Measurements from ENCODE around the gene KRT72. TPM values are rescaled to one million over a fixed set of nuclear protein-coding genes. Genes with fewer than 3 reads are reported as not detected.

The KRT72 gene
- total and polyA plus RNA-seq, 5 donors from 2014 or later = 0.13 to 1.3 TPM; not detected in 3

DNA sequence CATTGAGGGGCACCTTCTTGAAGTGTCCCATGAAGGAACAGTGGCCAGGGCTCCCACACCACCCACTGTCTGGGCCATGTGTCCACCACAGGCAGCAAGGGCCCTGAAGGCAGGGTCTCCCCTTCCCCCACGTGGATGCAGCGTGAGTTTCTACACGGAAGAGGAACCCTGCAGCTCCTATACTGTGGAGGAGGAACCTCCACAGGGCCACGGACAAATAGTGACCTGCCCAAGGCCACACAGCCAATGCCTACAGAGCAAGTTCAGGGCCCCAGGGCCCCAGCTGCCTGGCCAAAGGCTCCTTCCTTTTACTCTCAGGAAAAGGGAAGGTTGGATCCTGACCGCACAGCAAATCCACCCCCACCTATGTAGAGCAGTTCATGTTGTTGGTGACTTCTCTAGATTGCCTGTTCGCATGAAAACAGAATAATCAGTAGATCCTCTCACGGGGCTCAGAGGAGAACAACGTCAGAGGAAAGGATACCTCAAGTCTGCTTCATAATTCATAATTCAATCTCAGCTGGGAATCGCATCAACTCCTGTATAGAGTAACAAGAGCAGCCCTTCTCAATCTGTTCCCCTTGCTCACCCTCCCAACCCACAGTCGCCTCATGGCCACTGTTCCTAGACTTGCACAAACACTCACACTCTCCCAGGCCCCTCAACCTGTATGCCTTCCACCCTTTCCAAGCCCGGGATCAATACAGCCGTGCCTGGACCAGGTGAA lies 28.2 kb upstream of the KRT72 start:
- H3K4me3 Mint-ChIP-seq = peak overlapping the region in 1 of 4 donors; percentile 74

DNA sequence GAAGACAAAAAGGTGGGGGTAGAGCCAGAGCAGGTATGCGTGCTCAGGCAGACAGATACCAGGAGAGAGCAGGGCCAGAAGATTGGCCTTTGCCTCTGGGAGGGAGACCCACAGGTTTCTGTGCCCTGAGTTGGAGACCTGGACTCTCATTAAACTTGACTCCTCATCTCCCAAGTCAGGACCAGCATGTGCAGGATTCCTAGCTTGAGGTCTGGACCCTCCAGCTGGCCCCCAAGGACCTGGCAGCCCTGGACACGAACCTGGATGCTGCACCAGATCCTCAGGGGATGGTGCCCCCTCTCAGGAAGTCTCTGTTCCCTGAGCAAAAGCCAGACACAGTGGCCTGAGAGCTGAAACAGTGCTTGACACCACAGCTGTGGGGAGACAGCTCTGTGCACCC lies 27.6 kb upstream of the KRT72 start:
- H3K4me1 Mint-ChIP-seq = peaks cover 0 to 45% (median 5%) of the 10 kb centered on the region in 4 donors
- Histone ChIP-seq H3K36me3 (ENCODE audit: control insufficient read depth, insufficient read depth, low read length) (no peaks in the 10 kb centered on the region), H3K4me3 (ENCODE audit: low read depth, low read length) (no peak overlapping the region)

More for the DNA sequence above, 28.2 kb upstream of the KRT72 start:
- Mint-ChIP-seq H3K36me3 (no peaks in the 10 kb centered on the region), H3K4me1 (peaks cover 0 to 50% (median 5%) of the 10 kb centered on the region in 4 donors), H3K9me3 (peaks cover 0 to 2% (median 0%) of the 10 kb centered on the region in 7 donors), H3K27me3 (peaks cover 15% of the 10 kb centered on the region), H3K27ac (peak overlapping the region in 1 of 3 donors; percentile 89)
- no peak overlapping the region for H3K27ac ChIP-seq (ENCODE audit: insufficient read depth, low read length, poor library complexity, severe bottlenecking)
- H3K9me3 ChIP-seq (ENCODE audit: control insufficient read depth in 2 of 2, low read length in 2 of 2) = no peaks in the 10 kb centered on the region
- DNase-seq (no peak), ATAC-seq (ENCODE audit: low read depth in 2 of 2) (no peak)
- H3K4me3 ChIP-seq (ENCODE audit: low read depth, low read length) = no peak overlapping the region
- peaks cover 3% of the 10 kb centered on the region for H3K4me1 ChIP-seq (ENCODE audit: control insufficient read depth, insufficient read depth, low read length, poor library complexity, severe bottlenecking)
- H3K27me3 ChIP-seq (ENCODE audit: control insufficient read depth, insufficient read depth, low read length) = no peaks in the 10 kb centered on the region
- no peaks in the 10 kb centered on the region for H3K36me3 ChIP-seq (ENCODE audit: control insufficient read depth, insufficient read depth, low read length)

DNA sequence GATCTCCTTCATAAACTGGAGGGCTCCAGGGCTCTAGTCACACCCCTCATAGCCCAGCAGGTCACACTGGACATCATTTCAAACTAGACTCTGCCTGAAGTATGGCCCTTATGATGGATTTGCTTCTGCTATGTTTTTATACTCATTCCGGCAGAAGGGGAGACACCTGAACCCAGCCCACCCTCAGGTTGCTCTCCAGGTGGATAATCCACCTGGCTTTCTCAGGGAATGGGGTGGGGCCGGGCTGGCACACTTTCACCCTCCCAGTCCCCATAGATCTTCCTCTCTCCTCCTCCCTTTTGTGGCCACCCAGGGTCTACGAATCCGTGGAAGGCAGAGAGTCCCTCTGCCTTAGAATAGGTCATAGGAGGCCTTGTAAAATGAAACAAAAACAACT lies 26.8 kb upstream of the KRT72 start:
- no peak for ATAC-seq (ENCODE audit: low read depth in 2 of 2)

More for the DNA sequence above, 27.6 kb upstream of the KRT72 start:
- Histone ChIP-seq H3K4me1 (ENCODE audit: control insufficient read depth, insufficient read depth, low read length, poor library complexity, severe bottlenecking) (peaks cover 3% of the 10 kb centered on the region), H3K27ac (ENCODE audit: insufficient read depth, low read length, poor library complexity, severe bottlenecking) (no peak overlapping the region), H3K9me3 (ENCODE audit: control insufficient read depth in 2 of 2, low read length in 2 of 2) (no peaks in the 10 kb centered on the region), H3K27me3 (ENCODE audit: control insufficient read depth, insufficient read depth, low read length) (no peaks in the 10 kb centered on the region)
- no peak overlapping the region for H3K27ac Mint-ChIP-seq
- H3K27me3 Mint-ChIP-seq = peaks cover 9% of the 10 kb centered on the region
- no peaks in the 10 kb centered on the region for H3K36me3 Mint-ChIP-seq
- DNase-seq (no peak), ATAC-seq (ENCODE audit: low read depth in 2 of 2) (no peak)
- peak overlapping the region in 1 of 4 donors; percentile 74 for H3K4me3 Mint-ChIP-seq
- H3K9me3 Mint-ChIP-seq = peaks cover 0 to 1% (median 0%) of the 10 kb centered on the region in 7 donors

DNA sequence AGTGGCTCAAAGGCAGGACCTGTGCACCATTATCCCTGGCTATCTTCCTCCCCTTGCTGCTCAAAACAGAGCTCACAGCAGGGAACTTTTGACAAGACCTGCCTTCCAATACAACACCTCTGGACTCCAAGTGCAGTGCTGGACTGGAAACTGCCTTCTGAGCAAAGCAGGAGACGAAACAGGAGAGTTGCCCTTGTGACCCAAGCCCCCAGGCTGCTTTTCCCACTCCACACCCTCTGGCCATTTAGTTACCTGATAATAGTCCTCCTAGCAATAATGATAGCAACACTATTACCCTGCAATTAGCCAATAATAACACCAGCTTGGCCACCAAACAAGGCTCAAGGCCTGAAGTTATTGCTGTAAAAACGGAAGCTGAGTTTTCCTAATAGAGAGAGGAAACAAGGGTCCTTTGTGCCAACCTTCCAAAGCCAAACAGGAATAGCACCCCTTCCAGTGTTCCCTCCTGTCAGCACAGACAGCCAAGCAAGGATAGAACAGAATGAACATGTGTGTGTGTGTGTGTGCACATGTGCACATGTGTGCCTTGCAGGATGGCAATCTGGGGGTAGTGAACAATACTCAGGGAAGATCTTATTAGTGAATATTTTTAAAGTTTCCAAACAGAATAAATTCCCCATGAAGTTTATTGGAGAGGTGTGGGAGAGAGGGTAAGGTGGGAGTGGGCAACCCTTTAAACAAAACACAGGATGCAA lies 26.3 kb upstream of the KRT72 start:
- Mint-ChIP-seq H3K4me1 (peaks cover 0 to 32% (median 4%) of the 10 kb centered on the region in 4 donors), H3K9me3 (peaks cover 0 to 2% (median 0%) of the 10 kb centered on the region in 7 donors), H3K27ac (no peak overlapping the region), H3K36me3 (no peaks in the 10 kb centered on the region), H3K27me3 (peaks cover 15% of the 10 kb centered on the region), H3K4me3 (no peak overlapping the region)
- no peak overlapping the region for H3K4me3 ChIP-seq (ENCODE audit: low read depth, low read length)
- no peak overlapping the region for H3K27ac ChIP-seq (ENCODE audit: insufficient read depth, low read length, poor library complexity, severe bottlenecking)
- DNase-seq (no peak), ATAC-seq (ENCODE audit: low read depth in 2 of 2) (no peak)
- no peaks in the 10 kb centered on the region for H3K9me3 ChIP-seq (ENCODE audit: control insufficient read depth in 2 of 2, low read length in 2 of 2)
- H3K36me3 ChIP-seq (ENCODE audit: control insufficient read depth, insufficient read depth, low read length) = no peaks in the 10 kb centered on the region
- H3K27me3 ChIP-seq (ENCODE audit: control insufficient read depth, insufficient read depth, low read length) = no peaks in the 10 kb centered on the region
- peaks cover 3% of the 10 kb centered on the region for H3K4me1 ChIP-seq (ENCODE audit: control insufficient read depth, insufficient read depth, low read length, poor library complexity, severe bottlenecking)

More for the DNA sequence above, 26.8 kb upstream of the KRT72 start:
- H3K4me3 ChIP-seq (ENCODE audit: low read depth, low read length) = no peak overlapping the region
- H3K27ac Mint-ChIP-seq = no peak overlapping the region
- no peak overlapping the region for H3K27ac ChIP-seq (ENCODE audit: insufficient read depth, low read length, poor library complexity, severe bottlenecking)
- no peaks in the 10 kb centered on the region for H3K36me3 ChIP-seq (ENCODE audit: control insufficient read depth, insufficient read depth, low read length)
- H3K36me3 Mint-ChIP-seq = no peaks in the 10 kb centered on the region
- H3K27me3 ChIP-seq (ENCODE audit: control insufficient read depth, insufficient read depth, low read length) = no peaks in the 10 kb centered on the region
- peaks cover 10% of the 10 kb centered on the region for H3K27me3 Mint-ChIP-seq
- H3K4me3 Mint-ChIP-seq = peak overlapping the region in 2 of 4 donors; percentile 0 to 21
- peaks cover 0 to 38% (median 4%) of the 10 kb centered on the region in 4 donors for H3K4me1 Mint-ChIP-seq
- peaks cover 0 to 1% (median 0%) of the 10 kb centered on the region in 7 donors for H3K9me3 Mint-ChIP-seq
- H3K9me3 ChIP-seq (ENCODE audit: control insufficient read depth in 2 of 2, low read length in 2 of 2) = no peaks in the 10 kb centered on the region
- no peak for DNase-seq
- H3K4me1 ChIP-seq (ENCODE audit: control insufficient read depth, insufficient read depth, low read length, poor library complexity, severe bottlenecking) = peaks cover 3% of the 10 kb centered on the region

DNA sequence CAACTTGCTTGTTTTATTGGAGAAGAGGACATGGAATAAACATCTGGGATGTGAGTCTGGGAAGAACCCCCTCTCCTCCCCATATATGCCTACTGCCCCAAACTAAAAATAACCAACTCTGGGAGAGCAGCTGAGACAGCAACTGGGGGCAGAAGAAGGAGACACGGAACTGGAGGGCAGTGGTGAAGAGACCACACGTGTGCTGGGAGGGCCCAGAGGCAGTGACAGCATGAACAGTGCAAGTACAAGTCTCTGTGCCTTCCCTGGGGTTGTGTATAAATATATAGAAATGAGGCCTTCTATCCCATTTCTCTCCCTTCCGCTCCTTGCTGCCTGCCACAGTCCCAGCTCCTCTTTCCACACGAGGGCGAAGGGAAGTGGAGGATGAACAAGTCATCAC lies 21.1 kb upstream of the KRT72 start:
- H3K36me3 Mint-ChIP-seq = no peaks in the 10 kb centered on the region
- H3K4me1 Mint-ChIP-seq = peaks cover 0 to 14% (median 1%) of the 10 kb centered on the region in 4 donors
- no peak overlapping the region for H3K4me3 Mint-ChIP-seq
- no peaks in the 10 kb centered on the region for H3K36me3 ChIP-seq (ENCODE audit: control insufficient read depth, insufficient read depth, low read length)
- H3K9me3 ChIP-seq (ENCODE audit: control insufficient read depth in 2 of 2, low read length in 2 of 2) = no peaks in the 10 kb centered on the region
- no peak overlapping the region for H3K27ac ChIP-seq (ENCODE audit: insufficient read depth, low read length, poor library complexity, severe bottlenecking)
- H3K4me3 ChIP-seq (ENCODE audit: low read depth, low read length) = no peak overlapping the region
- peaks cover 18% of the 10 kb centered on the region for H3K27me3 Mint-ChIP-seq
- no peak for ATAC-seq (ENCODE audit: low read depth in 2 of 2)
- no peak for DNase-seq
- H3K4me1 ChIP-seq (ENCODE audit: control insufficient read depth, insufficient read depth, low read length, poor library complexity, severe bottlenecking) = no peaks in the 10 kb centered on the region
- H3K27me3 ChIP-seq (ENCODE audit: control insufficient read depth, insufficient read depth, low read length) = peaks cover 3% of the 10 kb centered on the region
- peaks cover 0 to 2% (median 0%) of the 10 kb centered on the region in 7 donors for H3K9me3 Mint-ChIP-seq
- peak overlapping the region in 1 of 3 donors; percentile 3 for H3K27ac Mint-ChIP-seq

DNA sequence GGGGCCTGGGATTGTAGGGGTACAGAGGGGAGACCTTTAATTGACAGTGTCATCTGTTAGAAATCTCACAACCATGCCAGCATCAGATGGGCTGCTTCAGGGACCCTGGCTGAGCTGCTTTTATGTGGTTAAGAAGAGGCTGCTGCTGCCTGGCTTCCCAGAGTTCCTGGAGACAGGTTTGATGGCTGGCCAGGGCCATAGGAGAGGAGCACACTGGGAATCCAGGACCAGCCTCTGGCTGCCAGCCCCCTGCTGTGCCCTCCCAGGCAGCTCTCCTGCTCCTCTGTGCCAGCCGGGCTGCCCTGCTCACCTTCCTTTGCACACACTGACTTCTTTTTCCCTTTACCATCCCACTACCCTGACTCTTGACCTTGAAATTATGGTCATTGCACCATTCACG lies 17.6 kb upstream of the KRT72 start:
- peaks cover 0 to 44% (median 2%) of the 10 kb centered on the region in 4 donors for H3K4me1 Mint-ChIP-seq
- H3K4me1 ChIP-seq (ENCODE audit: control insufficient read depth, insufficient read depth, low read length, poor library complexity, severe bottlenecking) = peaks cover 6% of the 10 kb centered on the region

DNA sequence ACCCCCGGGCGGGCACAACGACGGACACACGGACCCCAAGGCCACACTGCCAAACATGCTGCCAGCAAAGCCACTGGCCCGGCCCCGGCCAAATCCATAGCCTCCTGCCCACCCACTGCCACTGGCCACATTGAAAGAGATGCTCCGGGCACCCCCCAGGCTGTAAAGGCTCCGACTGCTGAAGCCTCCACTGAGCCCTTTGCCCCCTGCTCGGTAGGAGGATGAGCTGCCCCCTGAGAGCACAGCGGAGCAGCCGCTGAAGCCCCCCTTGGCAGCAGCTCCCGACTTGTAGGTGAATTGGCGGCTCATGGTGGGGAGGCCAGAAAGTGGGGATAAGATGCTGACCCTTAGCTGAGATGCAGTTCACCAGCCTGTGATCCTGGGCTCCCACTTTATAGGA lies 17.0 kb upstream of the KRT72 start, which contains the start of gene KRT73:
Gene KRT73, minus strand, starts transcription at position 344 of the 400 bp plus-strand sequence. Its CDS starts 35 bp downstream, at position 309.
- no peaks in the 10 kb centered on the region for H3K9me3 ChIP-seq (ENCODE audit: control insufficient read depth in 2 of 2, low read length in 2 of 2)
- no peak within 1 kb of the TSS for H3K27ac ChIP-seq (ENCODE audit: insufficient read depth, low read length, poor library complexity, severe bottlenecking)
- ATAC-seq (ENCODE audit: low read depth in 2 of 2) (no peak), DNase-seq (no peak)
- H3K27me3 Mint-ChIP-seq = peaks cover 22% of the 10 kb centered on the region
- H3K4me3 ChIP-seq (ENCODE audit: low read depth, low read length) = no peak within 1 kb of the TSS
- H3K4me1 Mint-ChIP-seq = peaks cover 0 to 50% (median 4%) of the 10 kb centered on the region in 4 donors
- no peak within 1 kb of the TSS for H3K4me3 Mint-ChIP-seq
- peaks cover 0 to 2% (median 0%) of the 10 kb centered on the region in 7 donors for H3K9me3 Mint-ChIP-seq
- H3K4me1 ChIP-seq (ENCODE audit: control insufficient read depth, insufficient read depth, low read length, poor library complexity, severe bottlenecking) = peaks cover 6% of the 10 kb centered on the region
- H3K27ac Mint-ChIP-seq = peak within 1 kb of the TSS in 1 of 3 donors; percentile 34
- H3K36me3 ChIP-seq (ENCODE audit: control insufficient read depth, insufficient read depth, low read length) = no peaks in the 10 kb centered on the region
- no peaks in the 10 kb centered on the region for H3K36me3 Mint-ChIP-seq
- peaks cover 3% of the 10 kb centered on the region for H3K27me3 ChIP-seq (ENCODE audit: control insufficient read depth, insufficient read depth, low read length)

More for the DNA sequence above, 17.6 kb upstream of the KRT72 start:
- Histone ChIP-seq H3K27ac (ENCODE audit: insufficient read depth, low read length, poor library complexity, severe bottlenecking) (no peak overlapping the region), H3K4me3 (ENCODE audit: low read depth, low read length) (no peak overlapping the region), H3K27me3 (ENCODE audit: control insufficient read depth, insufficient read depth, low read length) (peaks cover 3% of the 10 kb centered on the region), H3K9me3 (ENCODE audit: control insufficient read depth in 2 of 2, low read length in 2 of 2) (no peaks in the 10 kb centered on the region), H3K36me3 (ENCODE audit: control insufficient read depth, insufficient read depth, low read length) (no peaks in the 10 kb centered on the region)
- ATAC-seq (ENCODE audit: low read depth in 2 of 2) (no peak), DNase-seq (no peak)
- peaks cover 19% of the 10 kb centered on the region for H3K27me3 Mint-ChIP-seq
- H3K36me3 Mint-ChIP-seq = no peaks in the 10 kb centered on the region
- H3K27ac Mint-ChIP-seq = peak overlapping the region in 1 of 3 donors; percentile 34
- no peak overlapping the region for H3K4me3 Mint-ChIP-seq
- H3K9me3 Mint-ChIP-seq = peaks cover 0 to 2% (median 0%) of the 10 kb centered on the region in 7 donors
